Measurements from ENCODE around the gene PNMA1. TPM values are rescaled to one million over a fixed set of nuclear protein-coding genes. Genes with fewer than 3 reads are reported as not detected.

Gene PNMA1
- total and polyA plus RNA-seq, 11 donors = 7.4 to 32.3 (median 25.9) TPM

DNA sequence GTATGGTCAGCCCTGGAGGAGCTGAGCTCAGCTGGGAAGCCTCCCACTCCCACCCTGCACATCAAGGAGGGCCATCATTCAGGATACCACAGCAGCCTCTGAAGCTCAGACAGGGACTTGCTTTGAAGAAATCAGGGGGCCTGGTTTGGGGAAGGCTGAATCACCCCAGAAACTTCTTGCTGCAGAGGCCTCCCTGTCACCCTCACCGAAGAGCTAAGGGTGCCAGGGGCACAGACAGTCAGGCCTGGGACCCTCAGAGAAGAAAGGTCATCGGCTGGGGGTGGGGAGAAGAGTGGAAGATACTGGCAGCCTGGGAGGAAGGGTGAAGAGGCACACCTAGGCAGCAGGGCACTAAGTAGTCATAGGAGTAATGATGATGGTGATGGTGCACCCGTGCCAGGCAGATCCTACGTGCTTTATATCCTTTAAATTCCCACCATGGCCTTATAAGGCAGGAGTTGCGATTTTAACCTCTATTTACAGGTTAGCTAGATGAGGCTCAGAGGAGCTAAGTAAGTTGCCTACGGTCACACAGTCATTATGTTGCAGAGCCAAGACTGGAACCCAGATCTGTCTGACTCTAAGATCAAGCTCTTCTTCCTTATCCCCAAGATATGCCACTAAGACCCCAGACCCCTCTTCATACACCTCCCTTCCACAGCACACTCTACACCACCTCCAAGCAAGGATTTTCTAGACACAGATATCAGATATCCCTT lies 28.5 kb upstream of the PNMA1 start:
- Histone ChIP-seq H3K36me3 (peaks cover 0 to 28% (median 19%) of the 10 kb centered on the region in 9 donors), H3K27ac (peak overlapping the region; percentile 61 to 100 (median 82)), H3K27me3 (no peaks in the 10 kb centered on the region), H3K4me3 (no peak overlapping the region), H3K9me3 (no peaks in the 10 kb centered on the region), H3K4me1 (peaks cover 63 to 96% (median 93%) of the 10 kb centered on the region in 12 donors)
- ATAC-seq (no peak), DNase-seq (no peak)
- TF ChIP-seq, protein P1, sequence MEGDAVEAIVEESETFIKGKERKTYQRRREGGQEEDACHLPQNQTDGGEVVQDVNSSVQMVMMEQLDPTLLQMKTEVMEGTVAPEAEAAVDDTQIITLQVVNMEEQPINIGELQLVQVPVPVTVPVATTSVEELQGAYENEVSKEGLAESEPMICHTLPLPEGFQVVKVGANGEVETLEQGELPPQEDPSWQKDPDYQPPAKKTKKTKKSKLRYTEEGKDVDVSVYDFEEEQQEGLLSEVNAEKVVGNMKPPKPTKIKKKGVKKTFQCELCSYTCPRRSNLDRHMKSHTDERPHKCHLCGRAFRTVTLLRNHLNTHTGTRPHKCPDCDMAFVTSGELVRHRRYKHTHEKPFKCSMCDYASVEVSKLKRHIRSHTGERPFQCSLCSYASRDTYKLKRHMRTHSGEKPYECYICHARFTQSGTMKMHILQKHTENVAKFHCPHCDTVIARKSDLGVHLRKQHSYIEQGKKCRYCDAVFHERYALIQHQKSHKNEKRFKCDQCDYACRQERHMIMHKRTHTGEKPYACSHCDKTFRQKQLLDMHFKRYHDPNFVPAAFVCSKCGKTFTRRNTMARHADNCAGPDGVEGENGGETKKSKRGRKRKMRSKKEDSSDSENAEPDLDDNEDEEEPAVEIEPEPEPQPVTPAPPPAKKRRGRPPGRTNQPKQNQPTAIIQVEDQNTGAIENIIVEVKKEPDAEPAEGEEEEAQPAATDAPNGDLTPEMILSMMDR (IDR thresholded peaks at IDR 0.05) = no peak
- TF ChIP-seq POLR2A (IDR thresholded peaks at IDR 0.05) = no peak
- intact Hi-C loops (cut with DNase I) = loop anchor here in 2 of 10 donors (5.0 kb wide), 2 partner anchors 80 to 85 kb away; no protein-coding TSS in a partner anchor
- WGBS, 4 donors = 72 to 78% (median 76%) methylated on average over 6 of the region's 6 CpGs

DNA sequence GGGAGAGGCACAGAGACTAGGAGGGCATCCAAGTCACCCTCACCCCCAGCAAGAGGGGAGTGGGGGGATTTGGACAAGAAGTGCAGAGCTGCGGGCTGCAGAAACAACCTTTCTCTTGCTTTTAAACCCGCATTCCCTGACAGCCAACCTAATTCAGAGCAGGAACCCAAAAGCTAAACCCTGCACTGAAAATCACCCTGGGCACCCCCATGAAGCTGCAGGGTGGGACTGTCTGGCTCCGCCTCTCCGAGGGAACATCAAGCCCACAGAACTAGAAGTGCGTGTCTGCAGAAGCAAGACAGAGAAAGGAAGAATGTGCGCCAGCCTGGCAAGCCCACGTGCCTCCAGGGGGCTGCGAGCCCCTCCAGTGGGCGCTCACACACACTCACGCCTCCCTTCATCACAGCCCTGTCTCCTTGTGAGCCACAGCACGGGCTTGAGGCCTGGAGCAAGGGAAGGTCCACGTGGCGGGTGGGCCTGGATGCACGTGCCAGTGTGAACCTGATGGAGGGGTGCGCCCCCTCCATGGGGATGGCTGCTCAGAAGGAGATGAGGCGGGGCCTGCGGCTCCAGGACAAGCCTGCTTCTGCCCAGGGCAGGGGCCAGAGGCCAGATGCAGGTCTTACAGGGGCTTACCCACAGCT lies 27.8 kb upstream of the PNMA1 start:
- H3K27ac ChIP-seq = peak overlapping the region; percentile 61 to 100 (median 82)
- TF ChIP-seq, protein P1 (IDR thresholded peaks at IDR 0.05) = no peak
- TF ChIP-seq POLR2A (IDR thresholded peaks at IDR 0.05) = no peak
- H3K36me3 ChIP-seq = peaks cover 0 to 34% (median 25%) of the 10 kb centered on the region in 9 donors
- intact Hi-C loops (cut with DNase I) = loop anchor here in 4 of 10 donors (1.0 to 5.0 kb wide), 5 partner anchors 13 to 85 kb away; no protein-coding TSS in a partner anchor
- peaks cover 58 to 89% (median 86%) of the 10 kb centered on the region in 12 donors for H3K4me1 ChIP-seq
- ATAC-seq = peak in 1 of 4 donors; percentile 9
- no peaks in the 10 kb centered on the region for H3K27me3 ChIP-seq
- 23 to 40% (median 33%) methylated on average over 5 to 17 of the region's 17 CpGs for WGBS, 4 donors
- H3K9me3 ChIP-seq = no peaks in the 10 kb centered on the region
- peak in 1 of 5 donors; percentile 34 for DNase-seq
- peak overlapping the region in 9 of 12 donors; percentile 7 to 48 (median 28) for H3K4me3 ChIP-seq

DNA sequence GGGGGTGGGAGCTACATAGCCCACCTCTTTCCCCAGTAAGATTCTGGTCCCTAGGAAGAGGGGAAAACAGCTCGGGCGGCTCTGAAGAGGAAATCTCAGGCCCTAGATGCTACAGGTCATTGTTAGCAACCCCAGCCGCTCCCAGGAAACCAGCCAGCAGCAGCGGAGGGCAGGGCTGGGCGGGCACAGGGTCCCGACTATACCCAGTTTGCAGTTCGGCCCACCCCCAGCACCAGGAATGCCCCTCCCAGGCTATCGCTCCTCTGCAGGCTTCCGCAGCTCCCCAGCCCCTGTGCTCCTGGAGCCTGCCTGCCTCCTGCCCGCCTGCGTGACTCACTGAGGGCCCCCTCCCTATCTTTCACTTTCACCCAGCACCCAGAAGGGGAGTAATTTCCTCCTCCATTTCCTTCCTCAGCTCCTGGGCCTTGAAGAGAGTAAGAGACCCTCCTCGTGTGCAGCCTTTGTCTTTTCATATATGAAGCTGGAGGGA lies 27.2 kb upstream of the PNMA1 start:
- peaks cover 52 to 83% (median 80%) of the 10 kb centered on the region in 12 donors for H3K4me1 ChIP-seq
- peak overlapping the region; percentile 61 to 100 (median 82) for H3K27ac ChIP-seq
- H3K36me3 ChIP-seq = peaks cover 0 to 40% (median 31%) of the 10 kb centered on the region in 9 donors
- no peaks in the 10 kb centered on the region for H3K27me3 ChIP-seq
- ATAC-seq (peak; percentile 60 to 89 (median 78)), DNase-seq (peak; percentile 83 to 89 (median 85))
- H3K4me3 ChIP-seq = peak overlapping the region in 9 of 12 donors; percentile 7 to 48 (median 28)
- 0 to 3% (median 1%) methylated on average over 12 of the region's 12 CpGs for WGBS, 4 donors
- TF ChIP-seq, protein P1 (IDR thresholded peaks at IDR 0.05) = no peak
- no peak for TF ChIP-seq POLR2A (IDR thresholded peaks at IDR 0.05)
- intact Hi-C loops (cut with DNase I) = loop anchor here in 4 of 10 donors (1.0 to 5.0 kb wide), 5 partner anchors 13 to 86 kb away; no protein-coding TSS in a partner anchor
- H3K9me3 ChIP-seq = no peaks in the 10 kb centered on the region

Data from heart left ventricle (tissue), 16 donors.